Head of caudate nucleus (tissue), 42 donors: ENCODE measurements around the gene SYNPO2.

Source experiments
- DNase-seq, 42 donors: peaks; one replicate each; pipeline versions ENCODE4 v3.0.0 to v3.0.0-alpha.2; 2020 to 2021; ENCODE audit warnings: mixed read lengths in 7 of 42
- intact Hi-C: fragments of 100-400 bp; cut with DNase I; formaldehyde crosslinking; loops from one replicate; pipeline ENCODE4 v1.15.0; 2022

Gene SYNPO2, protein sequence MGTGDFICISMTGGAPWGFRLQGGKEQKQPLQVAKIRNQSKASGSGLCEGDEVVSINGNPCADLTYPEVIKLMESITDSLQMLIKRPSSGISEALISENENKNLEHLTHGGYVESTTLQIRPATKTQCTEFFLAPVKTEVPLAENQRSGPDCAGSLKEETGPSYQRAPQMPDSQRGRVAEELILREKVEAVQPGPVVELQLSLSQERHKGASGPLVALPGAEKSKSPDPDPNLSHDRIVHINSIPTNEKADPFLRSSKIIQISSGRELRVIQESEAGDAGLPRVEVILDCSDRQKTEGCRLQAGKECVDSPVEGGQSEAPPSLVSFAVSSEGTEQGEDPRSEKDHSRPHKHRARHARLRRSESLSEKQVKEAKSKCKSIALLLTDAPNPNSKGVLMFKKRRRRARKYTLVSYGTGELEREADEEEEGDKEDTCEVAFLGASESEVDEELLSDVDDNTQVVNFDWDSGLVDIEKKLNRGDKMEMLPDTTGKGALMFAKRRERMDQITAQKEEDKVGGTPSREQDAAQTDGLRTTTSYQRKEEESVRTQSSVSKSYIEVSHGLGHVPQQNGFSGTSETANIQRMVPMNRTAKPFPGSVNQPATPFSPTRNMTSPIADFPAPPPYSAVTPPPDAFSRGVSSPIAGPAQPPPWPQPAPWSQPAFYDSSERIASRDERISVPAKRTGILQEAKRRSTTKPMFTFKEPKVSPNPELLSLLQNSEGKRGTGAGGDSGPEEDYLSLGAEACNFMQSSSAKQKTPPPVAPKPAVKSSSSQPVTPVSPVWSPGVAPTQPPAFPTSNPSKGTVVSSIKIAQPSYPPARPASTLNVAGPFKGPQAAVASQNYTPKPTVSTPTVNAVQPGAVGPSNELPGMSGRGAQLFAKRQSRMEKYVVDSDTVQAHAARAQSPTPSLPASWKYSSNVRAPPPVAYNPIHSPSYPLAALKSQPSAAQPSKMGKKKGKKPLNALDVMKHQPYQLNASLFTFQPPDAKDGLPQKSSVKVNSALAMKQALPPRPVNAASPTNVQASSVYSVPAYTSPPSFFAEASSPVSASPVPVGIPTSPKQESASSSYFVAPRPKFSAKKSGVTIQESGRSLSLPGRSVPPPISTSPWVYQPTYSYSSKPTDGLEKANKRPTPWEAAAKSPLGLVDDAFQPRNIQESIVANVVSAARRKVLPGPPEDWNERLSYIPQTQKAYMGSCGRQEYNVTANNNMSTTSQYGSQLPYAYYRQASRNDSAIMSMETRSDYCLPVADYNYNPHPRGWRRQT

DNA sequence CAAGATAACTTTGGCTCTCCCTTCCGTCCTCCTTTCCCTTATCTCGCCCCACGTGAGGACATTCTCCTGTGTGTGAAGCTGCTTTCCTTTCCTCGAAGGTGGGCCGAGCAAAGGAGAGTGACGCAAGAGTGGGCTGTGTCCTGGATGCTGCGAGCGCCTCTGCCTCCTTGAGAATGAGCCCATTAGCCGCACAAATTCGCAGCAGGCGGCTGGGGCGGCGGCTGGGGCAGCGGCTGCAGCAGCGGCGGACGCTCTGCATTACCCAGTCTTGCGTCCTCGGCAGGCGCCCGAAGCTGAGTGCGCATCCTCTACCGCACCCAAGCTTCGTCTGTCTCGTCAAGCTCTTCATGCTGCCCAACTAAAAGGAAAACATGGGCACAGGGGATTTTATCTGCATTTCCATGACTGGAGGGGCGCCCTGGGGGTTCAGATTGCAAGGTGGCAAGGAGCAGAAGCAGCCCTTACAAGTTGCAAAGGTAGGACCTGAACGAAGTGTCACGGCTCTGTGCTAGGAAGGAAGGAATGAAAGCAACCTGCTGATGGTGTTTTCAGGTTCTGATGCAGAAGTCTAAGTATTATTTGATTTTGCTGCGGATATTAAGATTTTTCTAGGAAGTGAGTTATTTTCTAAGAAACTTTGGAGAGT is at the start of gene SYNPO2:
Gene SYNPO2, plus strand, starts transcription at position 189 of the 646 bp plus-strand sequence. Its CDS starts 183 bp downstream, at position 372.
- intact Hi-C loops = loop anchor here (10.0 kb wide), 1 partner anchor 114 kb away; no protein-coding TSS in a partner anchor
- peak; percentile 10 to 74 (median 50) for DNase-seq

DNA sequence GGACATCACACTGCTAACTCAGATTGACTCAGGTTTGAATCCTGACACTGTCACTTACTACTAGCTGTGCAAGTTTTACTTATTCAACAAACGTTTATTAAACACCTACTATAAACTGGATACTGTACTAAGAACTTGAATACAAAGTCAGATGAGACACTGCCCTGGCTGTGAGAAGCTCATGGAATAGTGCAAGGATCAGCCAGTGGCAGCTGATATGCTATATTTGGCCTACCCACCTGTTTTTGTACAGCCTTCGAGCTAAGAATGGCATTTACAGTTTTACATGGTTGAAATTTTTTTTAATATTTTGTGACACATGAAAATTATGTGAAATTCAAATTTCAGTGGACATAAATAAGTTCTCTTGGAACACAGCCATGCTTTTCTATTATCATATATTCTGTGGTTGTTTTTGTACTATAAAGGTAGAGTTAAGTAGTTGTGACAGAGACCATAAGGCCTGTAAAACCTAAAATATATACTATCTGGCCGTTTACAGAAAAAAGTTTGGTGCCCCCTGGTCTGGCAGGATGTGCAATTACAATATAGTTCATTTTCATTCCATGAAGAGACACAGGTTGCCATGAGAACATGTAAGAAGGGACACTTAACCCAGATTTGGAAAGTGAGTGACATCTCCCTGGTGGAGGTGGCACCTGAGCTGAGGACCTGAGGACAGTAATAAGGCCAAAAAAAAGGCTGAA is 49.3 kb upstream of the SYNPO2 start:
- intact Hi-C loops = no loop called here
- no peak for DNase-seq

DNA sequence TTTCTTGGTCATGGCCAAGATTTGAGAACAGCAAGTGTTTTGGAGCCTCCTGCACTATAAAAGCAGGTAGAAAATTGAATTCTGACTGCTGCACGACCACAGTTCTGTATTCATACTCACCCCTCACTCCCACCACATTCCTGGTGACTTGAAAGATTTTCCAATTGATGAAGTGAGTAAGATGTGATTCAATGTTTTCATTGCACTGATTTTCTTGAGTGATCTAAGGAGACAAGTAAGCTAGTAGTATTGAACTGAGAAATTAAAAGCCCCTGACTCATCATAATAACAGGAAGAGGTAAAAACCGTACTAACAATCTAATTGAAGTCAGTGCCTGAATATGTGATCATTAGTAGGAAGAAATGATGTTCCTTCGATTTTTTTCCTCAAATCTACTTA is 46.6 kb upstream of the SYNPO2 start:
- DNase-seq = peak in 1 of 42 donors; percentile 7
- intact Hi-C loops = no loop called here

DNA sequence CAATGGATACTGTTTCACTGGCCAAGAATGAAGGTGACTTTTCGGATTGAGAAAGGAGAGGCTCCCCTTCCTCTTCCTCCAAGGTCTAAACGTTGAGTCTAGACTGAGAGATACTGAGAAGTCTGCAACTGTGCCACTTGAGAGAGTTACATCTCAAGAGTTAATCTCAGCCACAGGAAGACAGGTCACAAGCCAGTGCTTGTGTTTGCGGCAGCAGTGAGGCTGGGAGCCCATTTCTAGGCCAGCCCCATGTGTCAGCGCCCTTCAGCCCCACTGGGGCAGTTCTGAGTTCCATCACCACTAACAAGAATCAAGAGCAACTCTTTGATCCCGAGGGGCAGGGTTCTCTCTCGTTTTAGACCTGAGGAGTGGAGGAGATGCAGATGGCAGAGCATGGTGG is 45.4 kb upstream of the SYNPO2 start:
- DNase-seq = no peak
- intact Hi-C loops = no loop called here

DNA sequence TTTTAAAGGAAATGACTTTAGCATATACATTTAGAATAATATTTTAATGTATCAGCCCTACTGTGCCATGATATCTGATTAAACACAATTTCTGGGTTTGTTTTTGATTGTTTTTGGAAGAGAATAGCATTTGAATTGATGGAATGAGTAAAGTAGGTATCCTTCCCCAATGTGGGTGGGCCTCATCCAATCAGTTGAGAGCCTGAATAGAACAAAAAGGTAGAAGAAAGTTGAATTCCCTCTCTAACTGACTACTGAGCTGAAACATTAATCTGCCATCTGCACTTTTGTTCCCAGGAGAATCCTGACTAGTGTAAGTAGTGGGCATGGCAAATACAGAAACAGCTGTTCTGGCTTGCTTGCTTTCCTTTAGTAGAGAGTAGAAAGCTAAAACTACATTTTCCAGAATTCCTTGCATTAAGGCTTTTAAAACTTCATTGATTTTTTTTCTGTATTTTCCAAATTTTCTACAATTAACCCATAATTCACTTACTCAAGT is 43.1 kb upstream of the SYNPO2 start:
- intact Hi-C loops = no loop called here
- no peak for DNase-seq

DNA sequence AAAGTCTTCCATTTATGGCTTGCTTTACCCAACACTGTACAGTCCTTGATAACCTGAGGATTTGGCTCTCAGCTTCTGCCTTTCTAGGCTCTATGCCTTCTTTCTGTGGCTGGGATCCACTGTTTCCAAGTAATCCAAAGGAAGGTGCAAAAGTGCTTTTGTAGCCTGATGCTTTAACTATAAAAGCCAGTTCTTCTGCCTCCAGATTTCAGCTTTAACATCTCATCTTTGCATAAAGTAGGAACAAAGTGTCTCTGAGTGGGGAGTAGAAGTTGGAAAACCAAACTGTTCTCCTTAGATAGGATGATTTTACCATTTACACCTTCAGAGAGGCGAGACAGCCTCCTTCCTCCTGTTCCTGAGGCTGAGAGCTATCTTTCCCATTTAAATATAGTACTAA is 41.7 kb upstream of the SYNPO2 start:
- DNase-seq = no peak
- intact Hi-C loops = no loop called here

DNA sequence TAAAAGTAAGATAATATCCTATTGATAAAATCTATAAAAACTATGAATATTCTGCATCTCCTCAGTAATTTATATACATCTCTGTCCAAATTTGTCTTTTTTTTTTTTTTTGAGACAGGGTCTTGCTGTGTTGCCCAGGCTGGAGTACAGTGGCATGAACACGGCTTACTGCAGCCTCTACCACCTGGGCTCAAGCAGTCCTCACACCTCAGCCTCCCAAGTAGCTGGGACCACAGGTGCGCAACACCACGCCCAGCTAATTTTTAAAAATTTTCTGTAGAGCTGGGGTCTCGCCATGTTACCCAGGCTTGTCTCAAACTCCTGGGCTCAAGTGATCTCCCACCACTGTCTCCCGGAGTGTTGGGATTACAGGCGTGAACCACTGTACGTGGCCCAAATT is 40.4 kb upstream of the SYNPO2 start:
- intact Hi-C loops = no loop called here
- no peak for DNase-seq

DNA sequence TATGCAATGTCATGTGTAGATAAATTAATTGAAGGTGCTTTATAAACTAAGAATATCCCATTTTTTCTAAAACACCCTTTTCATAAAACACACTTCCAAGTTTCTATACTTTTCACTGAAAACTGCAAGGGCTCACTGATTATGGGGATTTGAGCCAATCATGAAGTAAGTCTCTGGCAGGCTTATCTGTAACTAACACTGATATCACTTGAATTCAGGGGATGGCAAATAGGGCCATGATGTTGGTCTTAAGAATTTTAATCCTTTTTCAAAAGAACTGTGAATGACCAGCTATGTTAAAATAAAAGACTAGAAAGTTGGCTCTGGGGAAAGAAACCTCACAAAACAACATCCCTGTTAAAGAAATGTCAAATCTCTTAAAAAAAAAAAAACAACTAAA is 39.8 kb upstream of the SYNPO2 start:
- intact Hi-C loops = no loop called here

DNA sequence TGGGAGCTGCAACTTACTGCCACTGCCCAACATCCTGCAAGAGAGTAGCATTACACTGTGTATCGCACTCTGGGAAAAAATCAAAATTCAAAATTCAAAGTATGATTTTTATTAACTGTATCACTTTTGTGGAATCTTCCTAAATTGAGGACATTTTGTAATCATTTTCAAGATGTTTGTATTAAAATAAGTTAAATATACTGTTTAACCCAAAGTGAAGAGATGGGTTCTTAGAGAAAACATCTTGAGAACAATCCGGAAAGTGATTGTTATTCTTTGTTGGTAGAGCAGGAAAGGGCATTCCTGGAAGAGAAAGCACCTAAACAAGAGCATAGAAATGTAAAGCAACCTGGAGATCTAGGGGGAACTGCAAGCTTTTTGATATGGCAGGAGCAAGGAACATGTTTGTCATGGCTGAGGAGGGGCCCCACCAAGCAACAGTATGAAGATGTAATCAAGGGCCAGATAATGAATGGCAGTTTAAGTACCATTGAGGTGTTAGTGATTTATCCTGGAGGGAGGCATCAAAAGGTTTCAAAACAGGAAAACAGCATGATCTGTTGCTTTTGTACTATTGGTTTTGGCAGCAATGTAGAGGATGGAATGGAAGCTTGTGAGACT is 38.7 kb upstream of the SYNPO2 start:
- no peak for DNase-seq
- intact Hi-C loops = no loop called here

More for the DNA sequence above, 39.8 kb upstream of the SYNPO2 start:
- no peak for DNase-seq

DNA sequence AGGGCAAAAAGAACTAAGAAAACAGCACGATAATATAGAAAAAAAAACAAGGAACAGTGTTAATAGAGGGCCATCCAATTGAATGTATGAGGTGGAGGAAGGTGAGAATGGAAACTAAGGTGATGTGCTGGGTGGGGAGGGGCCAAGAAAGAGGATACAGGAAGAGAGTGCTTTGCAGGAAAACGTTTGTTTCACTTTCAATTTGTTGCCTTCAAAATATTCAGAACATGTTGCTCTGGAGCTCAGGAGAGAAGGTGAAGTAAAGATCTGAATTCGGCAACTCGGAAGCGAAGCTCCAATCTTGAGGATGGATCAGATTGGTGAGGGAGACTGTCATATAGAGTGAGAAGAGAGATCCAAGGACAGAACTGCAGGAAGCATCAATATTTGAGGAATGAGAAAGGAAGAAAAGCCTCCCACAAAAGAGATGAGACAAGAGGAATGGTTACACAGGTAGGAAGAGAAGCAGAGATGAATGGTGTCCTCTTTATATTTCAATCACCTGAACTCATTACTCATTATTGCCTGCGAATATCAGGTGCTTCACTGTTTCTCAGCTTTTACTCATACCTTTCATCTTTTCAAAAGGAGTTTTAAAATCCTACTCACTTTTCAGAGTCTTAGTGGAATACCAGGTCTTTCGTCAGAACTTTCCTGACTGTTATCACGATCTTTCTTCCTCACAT is 38.0 kb upstream of the SYNPO2 start:
- intact Hi-C loops = no loop called here

DNA sequence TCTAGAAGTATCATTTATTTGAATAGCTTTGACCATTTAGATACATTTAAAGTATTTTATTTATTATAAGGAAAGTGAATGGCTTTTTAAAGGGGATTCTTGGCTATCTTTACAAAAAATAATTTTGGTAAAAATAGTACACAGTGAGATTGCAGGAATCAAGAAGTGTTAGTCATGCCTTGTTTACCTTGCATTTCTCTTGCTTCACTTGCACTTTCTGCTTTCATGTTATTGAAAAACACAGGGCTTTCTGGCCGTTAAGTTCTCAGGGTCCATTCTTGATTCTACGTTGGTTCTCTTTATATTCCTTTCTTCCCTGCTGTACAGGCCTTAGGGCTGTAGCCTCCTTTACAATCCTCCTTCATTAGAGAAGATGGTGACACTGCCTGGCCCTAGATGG is 30.9 kb upstream of the SYNPO2 start:
- intact Hi-C loops = no loop called here

More for the DNA sequence above, 38.0 kb upstream of the SYNPO2 start:
- no peak for DNase-seq

DNA sequence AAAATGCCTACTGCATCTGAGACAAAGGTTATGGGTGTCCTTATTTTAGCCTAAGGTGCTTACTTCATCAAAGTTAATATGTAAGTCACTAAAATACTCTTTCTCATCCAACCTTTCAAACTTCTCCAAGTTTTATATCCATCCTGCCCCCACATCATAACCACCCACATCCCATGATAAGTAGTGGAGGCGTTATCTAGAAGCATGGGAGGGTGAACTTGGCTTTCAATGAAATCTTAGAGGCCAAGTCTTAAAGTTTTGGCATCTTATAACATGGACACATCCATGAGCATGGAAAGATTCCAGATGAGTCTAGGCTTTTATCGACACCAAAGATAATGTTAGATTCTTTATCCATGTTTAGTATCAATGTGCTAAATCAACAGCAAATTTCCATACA is 29.9 kb upstream of the SYNPO2 start:
- no peak for DNase-seq
- intact Hi-C loops = no loop called here

More for the DNA sequence above, 30.9 kb upstream of the SYNPO2 start:
- DNase-seq = no peak

DNA sequence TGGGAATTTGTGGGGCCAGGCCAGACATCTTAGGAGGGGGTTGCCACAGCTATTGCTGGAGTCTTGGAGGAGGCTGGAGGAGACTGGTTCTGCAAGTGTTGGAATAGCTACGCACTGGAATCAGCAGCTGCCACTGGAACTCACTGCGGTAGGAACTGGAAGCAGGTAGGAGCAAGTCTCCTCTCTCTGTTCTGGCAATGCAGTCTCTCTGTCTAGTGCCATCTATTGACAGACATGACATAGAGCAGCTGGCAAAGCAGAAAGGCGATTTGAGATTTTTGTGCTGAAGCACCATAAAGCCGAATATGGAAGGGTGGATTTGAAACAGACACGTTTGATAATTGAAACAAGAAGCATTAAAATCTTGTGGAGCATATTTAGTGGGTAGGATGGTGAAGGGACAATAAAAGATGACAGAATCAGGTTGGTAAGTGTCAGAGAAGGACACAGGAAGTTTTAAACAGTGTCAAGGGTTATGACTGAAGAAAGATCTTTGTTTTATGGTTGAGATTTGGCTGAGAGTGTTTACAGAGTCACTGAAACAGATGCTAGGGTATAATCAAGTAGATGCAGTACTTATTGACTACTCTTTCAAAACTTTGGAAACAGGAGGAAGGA is 23.5 kb upstream of the SYNPO2 start:
- DNase-seq = peak in 15 of 42 donors; percentile 2 to 53 (median 23)
- intact Hi-C loops = no loop called here

DNA sequence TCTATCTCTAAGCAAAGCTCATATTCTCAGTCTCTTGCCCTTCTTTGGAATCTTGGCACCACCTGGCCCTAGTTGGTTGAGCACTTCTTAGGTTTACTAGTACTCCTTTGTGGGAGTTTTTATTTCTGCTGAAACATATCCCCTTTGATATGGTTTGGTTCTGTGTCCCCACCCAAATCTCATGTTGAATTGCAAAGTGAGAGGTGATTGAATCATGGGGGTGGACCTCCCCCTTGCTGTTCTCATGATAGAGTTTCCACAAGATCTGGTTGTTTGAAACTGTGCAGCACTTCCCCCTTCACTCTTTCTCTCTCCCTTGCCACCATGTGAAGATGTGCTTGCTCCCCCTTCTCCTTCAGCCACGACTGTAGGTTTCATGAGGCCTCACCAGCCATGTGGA is 22.2 kb upstream of the SYNPO2 start:
- intact Hi-C loops = no loop called here
- no peak for DNase-seq

DNA sequence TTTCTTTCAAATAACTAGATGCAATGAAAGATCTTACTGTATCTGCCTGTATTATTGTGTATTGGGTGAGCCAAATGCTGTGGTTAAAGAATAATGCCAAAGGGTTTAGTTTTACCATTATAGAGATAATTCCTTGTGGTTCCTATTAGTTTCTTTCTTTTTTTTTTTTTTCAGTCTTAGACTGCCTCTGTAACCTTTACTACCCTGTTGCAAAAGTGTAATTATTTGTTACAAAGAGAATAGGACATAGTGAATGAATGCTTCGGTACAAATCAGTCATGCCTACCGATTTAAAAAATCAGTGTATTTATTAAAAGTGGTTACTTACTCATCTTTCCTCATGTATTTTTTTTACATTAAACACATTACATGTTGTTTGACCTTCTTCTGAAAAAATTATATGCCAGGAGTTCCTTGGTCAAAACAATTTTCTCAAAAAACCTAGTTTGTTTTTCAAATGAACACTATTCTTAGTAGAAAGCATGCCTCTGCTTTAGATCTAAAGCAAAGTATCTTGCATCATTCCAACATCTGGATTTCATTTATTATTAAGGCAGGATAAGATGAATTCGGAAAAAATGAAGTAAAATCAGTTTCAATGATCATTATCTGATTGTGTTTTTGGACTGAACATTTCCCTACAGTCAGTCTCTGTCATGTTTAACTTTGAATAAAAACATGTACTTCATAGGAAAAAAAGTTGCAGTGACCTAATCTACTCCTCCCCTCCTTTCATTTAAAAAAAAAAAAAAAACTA is 21.2 kb upstream of the SYNPO2 start:
- DNase-seq = no peak
- intact Hi-C loops = no loop called here

DNA sequence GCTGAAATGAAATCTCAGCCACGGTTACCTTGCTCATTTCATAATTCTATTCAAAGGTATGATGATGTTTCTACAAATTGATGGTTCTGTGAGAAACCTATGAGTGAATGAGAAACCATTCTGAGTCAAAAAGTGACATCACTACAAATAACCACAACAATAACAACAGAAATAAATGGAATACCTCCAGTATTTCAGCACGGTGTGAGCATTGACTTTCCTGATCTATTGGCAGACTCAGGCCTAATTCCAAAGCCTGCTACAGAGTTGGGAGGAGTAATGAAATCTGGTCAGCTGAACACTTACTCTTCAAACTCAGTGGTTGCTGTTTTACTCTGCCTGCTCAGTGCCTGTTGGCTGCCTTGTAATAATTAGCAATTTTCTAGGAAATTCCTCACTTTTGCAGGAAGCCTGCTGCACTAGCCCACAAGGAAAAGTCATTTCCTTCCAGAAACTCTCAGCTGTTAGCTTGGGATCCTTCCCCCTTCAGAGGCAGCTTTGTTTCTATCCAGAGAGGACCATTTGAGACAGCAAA is 18.8 kb upstream of the SYNPO2 start:
- no peak for DNase-seq
- intact Hi-C loops = no loop called here
